HG03095 (cell line): ENCODE measurements around the gene ALDH2.
"Not testable (repeated sequence)": the region's sequence is repeated elsewhere in the genome, so short reads cannot be mapped to it uniquely, and the experiment has no call there.

Experiments used
- ATAC-seq: cut with Tn5 transposase; IDR thresholded peaks from one replicate; pipeline ENCODE4 v1.9.1; 2021; ENCODE audit warnings: moderate library complexity; ENCODE audit not compliant: unreplicated experiment

The ALDH2 gene

GRCh38 chr12:111766608-111767361 lies at the start of gene ALDH2:
Gene ALDH2 (plus strand): TSS chr12:111766933. CDS start chr12:111766983, 50 bp downstream.
- no peak for ATAC-seq

GRCh38 chr12:111719316-111719715 lies 47.4 kb upstream of the ALDH2 start:
- not testable (repeated sequence) for ATAC-seq

- ATAC-seq, result no peak
Observed at GRCh38 chr12:111720457-111720856, 46.3 kb upstream of the ALDH2 start.

GRCh38 chr12:111723646-111724360 lies 42.9 kb upstream of the ALDH2 start:
- ATAC-seq, result not testable (repeated sequence)

GRCh38 chr12:111728795-111729194 lies 37.9 kb upstream of the ALDH2 start:
- no peak for ATAC-seq

GRCh38 chr12:111730420-111730819 lies 36.3 kb upstream of the ALDH2 start:
- no peak for ATAC-seq

- no peak for ATAC-seq
Observed at GRCh38 chr12:111732786-111733185, 33.9 kb upstream of the ALDH2 start.

- no peak for ATAC-seq
Observed at GRCh38 chr12:111733340-111733915, 33.3 kb upstream of the ALDH2 start.

GRCh38 chr12:111739524-111739923 lies 27.2 kb upstream of the ALDH2 start:
- not testable (repeated sequence) for ATAC-seq

GRCh38 chr12:111741235-111741812 lies 25.4 kb upstream of the ALDH2 start:
- no peak for ATAC-seq

- ATAC-seq, result no peak
Observed at GRCh38 chr12:111745211-111745610, 21.5 kb upstream of the ALDH2 start.

- ATAC-seq, result no peak
Observed at GRCh38 chr12:111747333-111747732, 19.4 kb upstream of the ALDH2 start.

GRCh38 chr12:111748151-111748672 lies 18.5 kb upstream of the ALDH2 start:
- ATAC-seq, result no peak

- ATAC-seq, result no peak
Observed at GRCh38 chr12:111748867-111749266, 17.9 kb upstream of the ALDH2 start.

GRCh38 chr12:111749391-111749790 lies 17.3 kb upstream of the ALDH2 start:
- no peak for ATAC-seq

GRCh38 chr12:111753144-111753881 lies 13.4 kb upstream of the ALDH2 start:
- ATAC-seq, result no peak

- no peak for ATAC-seq
Observed at GRCh38 chr12:111754671-111755070, 12.1 kb upstream of the ALDH2 start.

- no peak for ATAC-seq
Observed at GRCh38 chr12:111756196-111756595, 10.5 kb upstream of the ALDH2 start.

- no peak for ATAC-seq
Observed at GRCh38 chr12:111756681-111757080, 10.1 kb upstream of the ALDH2 start.

- peak; percentile 38 for ATAC-seq
Observed at GRCh38 chr12:111757361-111758119, 9.2 kb upstream of the ALDH2 start.
